AG09319 (cell line): ENCODE results near the gene ZNF215.

Source experiments
- DNase-seq: peaks from one replicate; pipeline ENCODE4 v3.0.0-alpha.2; 2010; ENCODE audit warnings: low read depth; ENCODE audit errors: extremely low read depth
- CTCF ChIP-seq: IDR thresholded peaks from 2 replicates; pipeline ENCODE4 v1.5.1; 2011; ENCODE audit warnings: low read depth, mild to moderate bottlenecking, inconsistent platforms, low read length, moderate library complexity

ZNF215 gene

GRCh38 chr11:6920702-6921101, 5.5 kb upstream of the ZNF215 start, which contains the start of gene OR2D3:
TSS of gene OR2D3 (plus strand) at chr11:6921002. CDS start at chr11:6921002, 0 bp downstream.
- DNase-seq = no peak
- TF ChIP-seq CTCF = no peak

- no peak for DNase-seq
- TF ChIP-seq CTCF = no peak
Measured at GRCh38 chr11:6925007-6925577, 1.1 kb upstream of the ZNF215 start.

GRCh38 chr11:6925636-6926207, 504 bp upstream of the ZNF215 start:
- no peak for DNase-seq
- no peak for TF ChIP-seq CTCF

- TF ChIP-seq CTCF = no peak
- no peak for DNase-seq
Measured at GRCh38 chr11:6927030-6927617, 898 bp downstream of the ZNF215 start.

- no peak for DNase-seq
- no peak for TF ChIP-seq CTCF
Measured at GRCh38 chr11:6928916-6929315, 2.7 kb downstream of the ZNF215 start.

GRCh38 chr11:6931146-6931713, 5.0 kb downstream of the ZNF215 start:
- no peak for DNase-seq
- TF ChIP-seq CTCF = no peak

- TF ChIP-seq CTCF = no peak
- DNase-seq = no peak
Measured at GRCh38 chr11:6932145-6932544, 5.9 kb downstream of the ZNF215 start.
